ENCODE measurements around the gene USH1G.

USH1G gene

GRCh38 chr17:74922172-74922571, 883 bp downstream of the USH1G start:
- no peaks in the 10 kb centered on the region for H3K27me3 ChIP-seq (ENCODE audit: low read length)
- no peak overlapping the region for H3K27ac ChIP-seq (ENCODE audit: low read depth, low read length)
- no peaks in the 10 kb centered on the region for H3F3A ChIP-seq (ENCODE audit: insufficient read depth)
- H3K36me3 ChIP-seq (ENCODE audit: low read length): no peaks in the 10 kb centered on the region
- H3K9ac ChIP-seq (ENCODE audit: low read length): no peak overlapping the region
- H3K79me2 ChIP-seq (ENCODE audit: insufficient read depth, low read length): no peaks in the 10 kb centered on the region
- H3K9me3 ChIP-seq (ENCODE audit: insufficient read depth, low read length): no peaks in the 10 kb centered on the region
- no peak overlapping the region for H3K4me2 ChIP-seq (ENCODE audit: low read depth, low read length, poor library complexity, severe bottlenecking)
- H3K4me3 ChIP-seq (ENCODE audit: insufficient read depth, low read length, poor library complexity, severe bottlenecking): no peak overlapping the region
- no peak overlapping the region for H2AFZ ChIP-seq (ENCODE audit: low read depth, low read length, severe bottlenecking)
- no peaks in the 10 kb centered on the region for H3K9me2 ChIP-seq (replicated peaks; ENCODE audit: insufficient read depth, low read length)
- no peaks in the 10 kb centered on the region for H4K20me1 ChIP-seq (ENCODE audit: low read depth, low read length)
- TF ChIP-seq EZH2phosphoT487 (conservative IDR thresholded peaks at IDR 0.05; ENCODE audit: low read length) (no peak), CTCF (IDR thresholded peaks at IDR 0.05; ENCODE audit: insufficient read depth, low read length, poor library complexity, severe bottlenecking) (no peak)

DNA sequence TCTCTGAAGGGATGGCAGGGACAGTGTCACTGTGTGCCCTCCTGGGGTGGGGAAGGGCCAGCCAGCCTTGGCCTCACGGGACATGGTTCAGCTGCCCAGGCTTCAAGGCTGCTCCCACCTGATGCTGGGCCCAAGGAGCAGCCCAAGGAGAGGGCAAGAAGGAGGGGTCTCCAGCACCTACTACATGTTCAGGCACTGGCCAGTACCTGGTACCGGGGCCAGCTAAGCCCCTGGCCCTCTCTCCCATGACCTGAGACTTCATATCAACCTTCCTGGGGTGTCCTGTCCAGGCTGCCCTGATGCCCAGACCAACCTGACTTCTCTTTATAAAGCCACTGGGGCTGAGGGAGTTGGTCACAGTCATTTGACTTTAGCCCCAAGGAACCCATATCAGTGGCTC, 1.3 kb downstream of the USH1G start:
- no peaks in the 10 kb centered on the region for H3K9me3 ChIP-seq (ENCODE audit: insufficient read depth, low read length)
- no peak for TF ChIP-seq EZH2phosphoT487 (conservative IDR thresholded peaks at IDR 0.05; ENCODE audit: low read length)
- TF ChIP-seq CTCF (IDR thresholded peaks at IDR 0.05; ENCODE audit: insufficient read depth, low read length, poor library complexity, severe bottlenecking): no peak
- H3K27me3 ChIP-seq (ENCODE audit: low read length): no peaks in the 10 kb centered on the region
- H3K9me2 ChIP-seq (replicated peaks; ENCODE audit: insufficient read depth, low read length): no peaks in the 10 kb centered on the region
- no peaks in the 10 kb centered on the region for H3K36me3 ChIP-seq (ENCODE audit: low read length)
- H2AFZ ChIP-seq (ENCODE audit: low read depth, low read length, severe bottlenecking): no peak overlapping the region
- H3K4me3 ChIP-seq (ENCODE audit: insufficient read depth, low read length, poor library complexity, severe bottlenecking): no peak overlapping the region
- no peak overlapping the region for H3K27ac ChIP-seq (ENCODE audit: low read depth, low read length)
- no peaks in the 10 kb centered on the region for H4K20me1 ChIP-seq (ENCODE audit: low read depth, low read length)
- H3F3A ChIP-seq (ENCODE audit: insufficient read depth): no peaks in the 10 kb centered on the region
- H3K9ac ChIP-seq (ENCODE audit: low read length): no peak overlapping the region
- H3K79me2 ChIP-seq (ENCODE audit: insufficient read depth, low read length): no peaks in the 10 kb centered on the region
- no peak overlapping the region for H3K4me2 ChIP-seq (ENCODE audit: low read depth, low read length, poor library complexity, severe bottlenecking)

DNA sequence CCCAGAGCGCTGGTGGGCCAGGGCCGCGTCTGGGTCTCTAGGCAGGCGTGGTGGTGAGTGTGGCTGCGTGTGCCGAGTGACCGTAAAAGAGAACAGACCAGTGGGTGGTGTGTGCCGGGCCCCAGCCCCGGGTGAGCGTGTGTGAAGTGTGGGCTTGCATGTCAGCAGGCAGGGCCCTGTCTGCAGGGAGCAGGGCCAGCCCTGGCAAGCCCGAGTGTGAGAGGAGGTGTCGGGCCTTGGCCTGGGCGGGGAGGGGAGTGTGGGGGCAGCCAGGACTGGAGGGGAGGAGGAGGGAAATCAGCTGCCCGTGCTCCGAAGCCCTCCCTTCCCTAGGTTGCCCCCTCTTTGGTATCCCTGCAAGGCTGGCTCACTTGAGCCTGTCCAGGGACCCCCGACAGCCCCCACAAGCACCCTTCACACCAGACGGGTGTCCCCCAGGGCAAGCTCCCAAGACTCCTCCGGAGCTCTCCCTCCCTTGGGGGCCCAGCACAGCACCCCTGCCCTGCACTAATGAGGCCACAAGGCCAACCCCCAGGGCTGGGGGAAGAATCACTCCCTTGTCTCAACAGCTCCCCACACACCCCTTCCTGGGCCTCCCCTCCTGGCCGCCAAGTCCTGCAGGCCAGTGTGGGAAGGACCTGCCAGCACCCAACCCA, 1.9 kb downstream of the USH1G start:
- H3K4me2 ChIP-seq (ENCODE audit: low read depth, low read length, poor library complexity, severe bottlenecking): no peak overlapping the region
- H4K20me1 ChIP-seq (ENCODE audit: low read depth, low read length): no peaks in the 10 kb centered on the region
- no peak overlapping the region for H2AFZ ChIP-seq (ENCODE audit: low read depth, low read length, severe bottlenecking)
- no peaks in the 10 kb centered on the region for H3K36me3 ChIP-seq (ENCODE audit: low read length)
- no peaks in the 10 kb centered on the region for H3F3A ChIP-seq (ENCODE audit: insufficient read depth)
- no peak overlapping the region for H3K4me3 ChIP-seq (ENCODE audit: insufficient read depth, low read length, poor library complexity, severe bottlenecking)
- TF ChIP-seq CTCF (IDR thresholded peaks at IDR 0.05; ENCODE audit: insufficient read depth, low read length, poor library complexity, severe bottlenecking): no peak
- TF ChIP-seq EZH2phosphoT487 (conservative IDR thresholded peaks at IDR 0.05; ENCODE audit: low read length): no peak
- H3K27me3 ChIP-seq (ENCODE audit: low read length): no peaks in the 10 kb centered on the region
- H3K9ac ChIP-seq (ENCODE audit: low read length): no peak overlapping the region
- H3K9me2 ChIP-seq (replicated peaks; ENCODE audit: insufficient read depth, low read length): no peaks in the 10 kb centered on the region
- no peaks in the 10 kb centered on the region for H3K79me2 ChIP-seq (ENCODE audit: insufficient read depth, low read length)
- no peak overlapping the region for H3K27ac ChIP-seq (ENCODE audit: low read depth, low read length)
- no peaks in the 10 kb centered on the region for H3K9me3 ChIP-seq (ENCODE audit: insufficient read depth, low read length)
